ENCODE data around the gene YOD1.

Gene YOD1

GRCh38 chr1:207040181-207040533 lies 10.9 kb downstream of the YOD1 start:
- H3K27me3 ChIP-seq (ENCODE audit: control insufficient read depth in 1 of 2, insufficient read depth in 1 of 2, low read length in 2 of 2) = no peaks in the 10 kb centered on the region
- no peak overlapping the region for H4K91ac ChIP-seq (ENCODE audit: low read length)
- no peak overlapping the region for H2BK15ac ChIP-seq (ENCODE audit: low read depth, poor library complexity, severe bottlenecking)
- no peaks in the 10 kb centered on the region for H3K79me1 ChIP-seq (replicated peaks; ENCODE audit: low read length, poor library complexity, severe bottlenecking)
- peak overlapping the region; percentile 40 for H3K27ac ChIP-seq (ENCODE audit: low read length, poor library complexity, severe bottlenecking)
- no peak overlapping the region for H3K14ac ChIP-seq (ENCODE audit: low read length in 2 of 2)
- H3K9ac ChIP-seq (ENCODE audit: low read length) = no peak overlapping the region
- peaks cover 0 to 15% of the 10 kb centered on the region in 2 experiments for H3K36me3 ChIP-seq (ENCODE audit: control insufficient read depth in 1 of 2, insufficient read depth in 2 of 2, low read depth in 1 of 2, low read length in 2 of 2)
- H2BK120ac ChIP-seq (ENCODE audit: low read depth, low read length) = no peak overlapping the region
- H2AFZ ChIP-seq (ENCODE audit: low read depth, low read length) = no peak overlapping the region
- H3K9me3 ChIP-seq (ENCODE audit: control insufficient read depth, low read length) = no peaks in the 10 kb centered on the region
- peak; percentile 51 for DNase-seq
- no peak overlapping the region for H3K23ac ChIP-seq (ENCODE audit: low read length in 2 of 2)
- 39% methylated on average over 3 of the region's 3 CpGs for WGBS
- no peak overlapping the region for H2BK5ac ChIP-seq (ENCODE audit: low read depth, low read length, poor library complexity, severe bottlenecking)
- H3K18ac ChIP-seq (ENCODE audit: low read depth in 1 of 2, low read length in 2 of 2) = no peak overlapping the region
- no peak overlapping the region for H4K8ac ChIP-seq (ENCODE audit: low read length)
- no peak overlapping the region for H3K4me3 ChIP-seq (ENCODE audit: insufficient read depth in 1 of 2, low read depth in 1 of 2, low read length in 2 of 2)
- H3K4me1 ChIP-seq (ENCODE audit: control insufficient read depth, insufficient read depth, low read depth, low read length) = peaks cover 6% of the 10 kb centered on the region
- H3K4me2 ChIP-seq (ENCODE audit: low read length, poor library complexity, severe bottlenecking) = no peak overlapping the region
- no peak overlapping the region for H3K4ac ChIP-seq (ENCODE audit: low read depth in 1 of 2, low read length in 2 of 2)
- no peak overlapping the region for H2AK5ac ChIP-seq (ENCODE audit: low read length, severe bottlenecking)
- H2BK12ac ChIP-seq (ENCODE audit: low read length in 2 of 2) = no peak overlapping the region

DNA sequence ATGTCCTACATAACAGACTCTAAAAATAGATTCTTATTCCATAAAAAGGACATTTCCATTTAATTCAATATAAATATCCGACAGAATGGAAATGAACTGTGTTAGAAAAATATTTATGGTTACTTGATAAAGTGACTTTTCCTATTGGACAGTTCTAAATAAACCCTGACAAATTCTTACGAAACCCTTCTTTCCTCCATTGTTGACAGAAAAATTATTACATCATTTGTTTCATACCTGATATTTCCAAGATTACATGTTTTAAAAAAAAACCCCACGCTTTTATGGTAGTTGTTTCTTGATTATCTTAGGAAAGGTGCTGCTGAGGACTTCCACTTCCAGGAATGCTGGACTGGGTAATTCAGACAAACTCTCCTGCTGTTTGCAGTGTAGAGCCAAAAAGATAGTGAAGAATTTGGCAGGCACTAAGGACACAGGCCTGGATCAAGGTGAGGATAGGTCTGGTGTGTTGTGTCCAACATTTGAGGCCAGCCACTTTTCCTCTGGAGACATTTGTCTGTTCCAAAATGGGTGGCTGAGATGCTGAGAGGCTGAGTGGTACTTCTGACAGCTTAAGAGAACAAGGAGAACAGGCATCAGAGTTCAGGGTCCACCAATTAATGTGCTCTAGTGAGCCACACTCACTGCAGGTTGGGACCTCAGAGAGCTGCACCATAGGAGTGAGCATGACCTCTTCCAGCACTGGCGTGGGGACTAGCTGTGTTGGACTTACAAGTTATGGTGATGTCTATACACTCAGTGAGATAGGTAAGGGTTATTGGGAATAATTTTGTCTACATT lies 11.4 kb downstream of the YOD1 start:
- Histone ChIP-seq H2AFZ (ENCODE audit: low read depth, low read length) (no peak overlapping the region), H3K79me1 (replicated peaks; ENCODE audit: low read length, poor library complexity, severe bottlenecking) (no peaks in the 10 kb centered on the region), H3K4ac (ENCODE audit: low read depth in 1 of 2, low read length in 2 of 2) (no peak overlapping the region), H3K14ac (ENCODE audit: low read length in 2 of 2) (no peak overlapping the region), H3K4me1 (ENCODE audit: control insufficient read depth, insufficient read depth, low read depth, low read length) (peaks cover 6% of the 10 kb centered on the region), H2AK5ac (ENCODE audit: low read length, severe bottlenecking) (peak overlapping the region; percentile 7), H2BK12ac (ENCODE audit: low read length in 2 of 2) (no peak overlapping the region), H4K8ac (ENCODE audit: low read length) (peak overlapping the region; percentile 7), H2BK5ac (ENCODE audit: low read depth, low read length, poor library complexity, severe bottlenecking) (no peak overlapping the region), H4K91ac (ENCODE audit: low read length) (no peak overlapping the region), H3K9me3 (ENCODE audit: control insufficient read depth, low read length) (no peaks in the 10 kb centered on the region), H3K27ac (ENCODE audit: low read length, poor library complexity, severe bottlenecking) (peak overlapping the region; percentile 40), H3K23ac (ENCODE audit: low read length in 2 of 2) (no peak overlapping the region), H3K27me3 (ENCODE audit: control insufficient read depth in 1 of 2, insufficient read depth in 1 of 2, low read length in 2 of 2) (no peaks in the 10 kb centered on the region), H3K9ac (ENCODE audit: low read length) (no peak overlapping the region), H2BK15ac (ENCODE audit: low read depth, poor library complexity, severe bottlenecking) (no peak overlapping the region), H3K4me2 (ENCODE audit: low read length, poor library complexity, severe bottlenecking) (no peak overlapping the region), H3K4me3 (ENCODE audit: insufficient read depth in 1 of 2, low read depth in 1 of 2, low read length in 2 of 2) (no peak overlapping the region), H3K18ac (ENCODE audit: low read depth in 1 of 2, low read length in 2 of 2) (no peak overlapping the region), H3K36me3 (ENCODE audit: control insufficient read depth in 1 of 2, insufficient read depth in 2 of 2, low read depth in 1 of 2, low read length in 2 of 2) (peaks cover 0 to 9% of the 10 kb centered on the region in 2 experiments), H2BK120ac (ENCODE audit: low read depth, low read length) (no peak overlapping the region)
- no peak for DNase-seq
- WGBS = 90% methylated on average over 2 of the region's 4 CpGs

GRCh38 chr1:207036865-207037264 lies 14.1 kb downstream of the YOD1 start:
- Histone ChIP-seq H3K9me3 (ENCODE audit: control insufficient read depth, low read length) (no peaks in the 10 kb centered on the region), H3K79me1 (replicated peaks; ENCODE audit: low read length, poor library complexity, severe bottlenecking) (no peaks in the 10 kb centered on the region), H4K91ac (ENCODE audit: low read length) (no peak overlapping the region), H2BK120ac (ENCODE audit: low read depth, low read length) (no peak overlapping the region), H4K8ac (ENCODE audit: low read length) (no peak overlapping the region), H2AK5ac (ENCODE audit: low read length, severe bottlenecking) (no peak overlapping the region), H3K27ac (ENCODE audit: low read length, poor library complexity, severe bottlenecking) (no peak overlapping the region), H3K36me3 (ENCODE audit: control insufficient read depth in 1 of 2, insufficient read depth in 2 of 2, low read depth in 1 of 2, low read length in 2 of 2) (no peaks in the 10 kb centered on the region), H3K27me3 (ENCODE audit: control insufficient read depth in 1 of 2, insufficient read depth in 1 of 2, low read length in 2 of 2) (peaks cover 0 to 4% of the 10 kb centered on the region in 2 experiments), H2BK15ac (ENCODE audit: low read depth, poor library complexity, severe bottlenecking) (no peak overlapping the region), H3K14ac (ENCODE audit: low read length in 2 of 2) (no peak overlapping the region), H3K4me1 (ENCODE audit: control insufficient read depth, insufficient read depth, low read depth, low read length) (peaks cover 9% of the 10 kb centered on the region), H2BK5ac (ENCODE audit: low read depth, low read length, poor library complexity, severe bottlenecking) (no peak overlapping the region), H3K4me3 (ENCODE audit: insufficient read depth in 1 of 2, low read depth in 1 of 2, low read length in 2 of 2) (no peak overlapping the region), H2AFZ (ENCODE audit: low read depth, low read length) (no peak overlapping the region), H3K18ac (ENCODE audit: low read depth in 1 of 2, low read length in 2 of 2) (no peak overlapping the region), H3K23ac (ENCODE audit: low read length in 2 of 2) (no peak overlapping the region), H2BK12ac (ENCODE audit: low read length in 2 of 2) (no peak overlapping the region), H3K9ac (ENCODE audit: low read length) (no peak overlapping the region), H3K4ac (ENCODE audit: low read depth in 1 of 2, low read length in 2 of 2) (no peak overlapping the region), H3K4me2 (ENCODE audit: low read length, poor library complexity, severe bottlenecking) (no peak overlapping the region)
- DNase-seq = no peak
- WGBS = no CpG with 5 or more reads among the region's 1 CpG

DNA sequence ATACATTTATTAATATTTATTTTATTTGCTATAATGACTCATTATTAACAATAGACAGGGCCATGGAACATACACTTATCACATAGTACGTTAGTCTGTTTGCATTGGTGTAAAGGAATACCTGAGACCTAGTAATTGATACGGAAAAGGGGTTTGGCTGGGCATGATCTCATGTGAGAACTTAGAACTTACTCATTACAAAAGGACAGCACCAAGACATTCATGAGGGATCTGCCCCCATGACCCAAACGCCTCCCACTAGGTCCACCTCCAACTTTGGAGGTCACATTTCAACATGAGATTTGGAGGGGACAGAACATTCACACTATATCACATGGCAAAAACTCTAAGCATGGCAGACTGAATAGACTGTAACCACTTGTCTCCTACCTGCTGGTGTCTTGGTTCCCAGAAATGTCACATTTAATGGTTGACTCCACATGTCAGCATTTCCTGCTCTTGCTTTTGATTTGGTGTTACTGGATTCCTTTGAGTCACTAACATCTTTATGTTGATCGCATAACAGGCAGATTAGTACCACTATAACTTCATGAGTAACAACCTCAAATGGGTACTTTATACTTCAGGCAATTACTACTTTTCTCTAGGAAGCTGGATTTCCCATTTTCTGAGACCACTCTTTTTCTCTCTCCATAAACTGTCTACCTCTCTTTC lies 15.0 kb downstream of the YOD1 start:
- no peak overlapping the region for H3K14ac ChIP-seq (ENCODE audit: low read length in 2 of 2)
- peaks cover 11% of the 10 kb centered on the region for H3K4me1 ChIP-seq (ENCODE audit: control insufficient read depth, insufficient read depth, low read depth, low read length)
- H3K9me3 ChIP-seq (ENCODE audit: control insufficient read depth, low read length) = no peaks in the 10 kb centered on the region
- no peak overlapping the region for H3K23ac ChIP-seq (ENCODE audit: low read length in 2 of 2)
- no peak overlapping the region for H4K8ac ChIP-seq (ENCODE audit: low read length)
- no peak overlapping the region for H3K4me3 ChIP-seq (ENCODE audit: insufficient read depth in 1 of 2, low read depth in 1 of 2, low read length in 2 of 2)
- H2BK12ac ChIP-seq (ENCODE audit: low read length in 2 of 2) = no peak overlapping the region
- no peak overlapping the region for H2AFZ ChIP-seq (ENCODE audit: low read depth, low read length)
- no peak overlapping the region for H2BK15ac ChIP-seq (ENCODE audit: low read depth, poor library complexity, severe bottlenecking)
- no peak overlapping the region for H4K91ac ChIP-seq (ENCODE audit: low read length)
- H3K9ac ChIP-seq (ENCODE audit: low read length) = no peak overlapping the region
- no peak for DNase-seq
- H2BK5ac ChIP-seq (ENCODE audit: low read depth, low read length, poor library complexity, severe bottlenecking) = no peak overlapping the region
- no peak overlapping the region for H3K18ac ChIP-seq (ENCODE audit: low read depth in 1 of 2, low read length in 2 of 2)
- WGBS = 73% methylated on average over 4 of the region's 4 CpGs
- H3K4me2 ChIP-seq (ENCODE audit: low read length, poor library complexity, severe bottlenecking) = no peak overlapping the region
- no peaks in the 10 kb centered on the region for H3K36me3 ChIP-seq (ENCODE audit: control insufficient read depth in 1 of 2, insufficient read depth in 2 of 2, low read depth in 1 of 2, low read length in 2 of 2)
- peaks cover 0 to 8% of the 10 kb centered on the region in 2 experiments for H3K27me3 ChIP-seq (ENCODE audit: control insufficient read depth in 1 of 2, insufficient read depth in 1 of 2, low read length in 2 of 2)
- H3K4ac ChIP-seq (ENCODE audit: low read depth in 1 of 2, low read length in 2 of 2) = no peak overlapping the region
- no peak overlapping the region for H2AK5ac ChIP-seq (ENCODE audit: low read length, severe bottlenecking)
- H2BK120ac ChIP-seq (ENCODE audit: low read depth, low read length) = no peak overlapping the region
- H3K27ac ChIP-seq (ENCODE audit: low read length, poor library complexity, severe bottlenecking) = no peak overlapping the region
- no peaks in the 10 kb centered on the region for H3K79me1 ChIP-seq (replicated peaks; ENCODE audit: low read length, poor library complexity, severe bottlenecking)
